ENCODE results near the gene COL4A2.
A peak's percentile ranks its signal among the peaks of the same experiment; 100 is the strongest.

COL4A2 gene

DNA sequence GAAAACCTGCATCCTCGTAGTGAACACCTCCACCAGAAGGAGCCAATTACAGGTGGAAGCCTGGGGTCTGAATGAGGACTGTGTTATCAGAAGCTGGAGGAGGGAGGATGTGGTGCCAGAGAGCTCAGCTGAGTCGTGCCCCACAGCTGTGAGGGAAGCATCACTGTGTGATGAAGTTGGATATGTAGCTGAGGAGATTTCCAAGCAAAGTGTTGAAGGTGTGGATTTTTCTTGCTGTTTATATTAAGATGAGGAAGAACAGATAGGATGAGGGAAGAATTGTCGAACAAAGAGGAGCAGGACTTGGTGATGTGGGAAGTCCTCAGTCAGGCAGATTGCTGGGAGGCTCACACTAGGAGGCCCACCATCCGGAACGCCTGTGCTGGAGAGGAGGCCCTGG is 250.0 kb downstream of the COL4A2 start:
- Mint-ChIP-seq H3K9me3 (peaks cover 7% of the 10 kb centered on the region), H3K4me3 (no peak overlapping the region), H3K27ac (peak overlapping the region; percentile 34), H3K36me3 (peaks cover 26% of the 10 kb centered on the region), H3K4me1 (peaks cover 37% of the 10 kb centered on the region), H3K27me3 (no peaks in the 10 kb centered on the region)
- ATAC-seq: no peak

DNA sequence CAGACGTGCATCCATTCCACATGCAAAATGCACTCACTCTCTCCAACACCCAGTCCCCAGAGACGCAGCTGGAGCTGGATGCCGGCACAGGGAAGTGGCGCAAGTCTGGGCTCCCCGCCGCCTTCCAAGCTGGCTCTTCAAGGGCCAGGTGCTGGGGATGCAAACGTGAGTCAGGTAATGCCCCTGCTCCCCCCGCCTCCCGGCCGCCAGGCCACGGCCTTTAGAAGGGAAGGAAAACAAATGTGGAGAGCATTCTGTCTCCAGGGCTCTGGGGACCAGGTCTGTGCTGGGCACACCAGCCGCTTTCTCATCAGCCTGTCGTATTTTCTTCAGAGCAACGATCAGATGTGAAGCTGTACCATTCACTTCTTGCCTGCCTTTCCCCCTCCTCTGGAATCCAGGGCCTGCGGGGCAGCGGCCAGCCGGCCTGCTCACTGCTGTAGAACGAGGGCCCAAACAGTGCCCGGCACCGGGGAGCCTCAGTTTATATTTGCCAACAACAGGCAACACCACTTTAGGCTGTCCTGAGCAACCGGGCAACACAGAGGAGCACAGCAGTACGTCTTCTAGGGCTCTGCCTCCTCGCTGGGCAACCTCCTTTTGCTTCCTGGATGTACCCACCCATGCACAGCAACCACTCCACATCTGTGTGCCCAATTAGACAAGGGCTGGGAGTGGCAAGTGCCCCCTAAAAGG is 250.7 kb downstream of the COL4A2 start:
- Mint-ChIP-seq H3K27me3 (no peaks in the 10 kb centered on the region), H3K4me3 (no peak overlapping the region), H3K4me1 (peaks cover 44% of the 10 kb centered on the region), H3K9me3 (peaks cover 7% of the 10 kb centered on the region), H3K27ac (no peak overlapping the region), H3K36me3 (peaks cover 26% of the 10 kb centered on the region)
- ATAC-seq: no peak

DNA sequence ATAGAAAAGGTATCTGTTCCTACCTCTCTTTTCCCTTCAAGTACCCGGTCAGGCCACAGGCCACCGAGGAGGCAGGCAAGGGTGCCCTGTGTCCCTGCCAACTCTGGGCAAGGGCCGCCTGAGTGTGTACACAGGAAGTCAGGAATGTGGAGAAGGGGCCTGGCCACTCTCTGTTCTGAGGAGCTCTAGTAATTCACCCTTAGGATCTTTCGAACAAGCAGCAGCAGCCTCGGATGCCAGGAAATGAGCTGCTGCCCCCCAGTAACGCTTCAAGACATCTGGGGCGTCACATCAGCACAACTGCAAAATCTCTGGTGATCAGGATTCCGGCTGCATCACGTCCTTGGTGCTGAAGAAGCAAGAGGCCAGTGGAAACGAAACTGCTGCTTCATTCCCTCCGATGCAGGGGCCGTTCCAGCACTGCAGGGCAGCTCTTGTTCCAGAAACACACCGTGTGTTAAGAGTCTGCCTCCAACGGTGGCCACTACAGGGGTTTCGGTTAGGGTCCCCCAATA is 252.4 kb downstream of the COL4A2 start:
- ATAC-seq: no peak
- Mint-ChIP-seq H3K36me3 (peaks cover 26% of the 10 kb centered on the region), H3K27ac (peak overlapping the region; percentile 80), H3K9me3 (peaks cover 7% of the 10 kb centered on the region), H3K27me3 (no peaks in the 10 kb centered on the region), H3K4me3 (no peak overlapping the region), H3K4me1 (peaks cover 52% of the 10 kb centered on the region)

DNA sequence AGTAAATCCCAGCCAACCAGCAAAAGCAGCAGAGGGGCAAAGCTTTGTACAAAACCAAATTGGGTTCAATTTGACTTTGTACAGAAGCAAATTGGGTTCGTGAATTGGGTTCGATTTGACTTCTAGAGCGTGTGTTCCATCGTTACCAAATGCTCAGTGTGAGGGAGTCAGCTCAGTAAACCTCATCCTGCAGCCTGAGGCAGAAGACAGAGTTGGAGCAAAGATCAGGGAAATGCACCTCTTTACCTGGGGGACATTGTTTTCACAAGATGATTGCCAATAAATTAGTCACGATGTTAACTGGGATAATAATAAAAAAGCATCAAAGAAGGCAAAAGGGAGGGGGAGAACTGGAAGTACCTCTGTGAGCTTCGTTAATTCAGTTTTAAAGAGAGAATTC is 252.9 kb downstream of the COL4A2 start:
- Mint-ChIP-seq H3K4me3 (peak overlapping the region; percentile 54), H3K9me3 (peaks cover 7% of the 10 kb centered on the region), H3K27me3 (no peaks in the 10 kb centered on the region), H3K27ac (peak overlapping the region; percentile 80), H3K4me1 (peaks cover 54% of the 10 kb centered on the region), H3K36me3 (peaks cover 26% of the 10 kb centered on the region)
- ATAC-seq: no peak

DNA sequence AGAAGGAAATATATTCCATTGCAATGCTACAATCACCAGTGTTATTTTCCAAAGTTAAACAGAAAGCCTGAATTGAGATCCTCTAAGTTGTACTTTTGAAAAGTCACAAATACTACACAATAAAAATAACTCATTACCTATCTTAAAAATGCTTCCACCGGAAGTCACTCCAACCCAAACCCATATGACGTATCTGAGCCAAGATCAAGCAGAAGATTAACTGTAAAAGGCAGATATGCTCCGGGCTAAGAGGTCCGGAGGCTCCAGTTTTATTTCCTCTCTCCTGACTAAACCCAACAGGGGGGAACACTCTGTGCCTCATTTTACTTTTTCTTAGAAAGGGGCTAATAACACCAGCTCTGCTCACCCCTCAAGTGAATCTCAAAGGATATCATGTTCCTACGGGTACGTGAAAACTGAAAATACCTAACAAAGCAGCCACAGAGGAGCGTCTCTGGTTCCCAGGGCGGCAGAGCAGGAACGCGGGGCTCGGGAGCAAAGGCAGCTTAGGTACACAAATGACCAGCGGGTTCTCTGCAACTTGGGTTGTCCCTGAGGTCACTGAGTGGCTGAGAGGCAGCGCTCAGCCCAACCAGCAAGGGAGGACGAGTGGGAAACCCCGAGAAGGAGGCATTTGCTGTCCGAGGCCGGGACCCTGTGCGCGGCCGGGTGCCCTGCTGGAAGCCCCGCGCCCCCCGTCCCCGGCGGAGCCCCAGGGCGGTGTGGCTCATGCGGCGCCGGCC is 253.7 kb downstream of the COL4A2 start:
- H3K36me3 Mint-ChIP-seq: peaks cover 19% of the 10 kb centered on the region
- peaks cover 48% of the 10 kb centered on the region for H3K4me1 Mint-ChIP-seq
- H3K4me3 Mint-ChIP-seq: peak overlapping the region; percentile 81
- no peak for ATAC-seq
- H3K9me3 Mint-ChIP-seq: peaks cover 7% of the 10 kb centered on the region
- H3K27ac Mint-ChIP-seq: peak overlapping the region; percentile 80
- H3K27me3 Mint-ChIP-seq: no peaks in the 10 kb centered on the region

DNA sequence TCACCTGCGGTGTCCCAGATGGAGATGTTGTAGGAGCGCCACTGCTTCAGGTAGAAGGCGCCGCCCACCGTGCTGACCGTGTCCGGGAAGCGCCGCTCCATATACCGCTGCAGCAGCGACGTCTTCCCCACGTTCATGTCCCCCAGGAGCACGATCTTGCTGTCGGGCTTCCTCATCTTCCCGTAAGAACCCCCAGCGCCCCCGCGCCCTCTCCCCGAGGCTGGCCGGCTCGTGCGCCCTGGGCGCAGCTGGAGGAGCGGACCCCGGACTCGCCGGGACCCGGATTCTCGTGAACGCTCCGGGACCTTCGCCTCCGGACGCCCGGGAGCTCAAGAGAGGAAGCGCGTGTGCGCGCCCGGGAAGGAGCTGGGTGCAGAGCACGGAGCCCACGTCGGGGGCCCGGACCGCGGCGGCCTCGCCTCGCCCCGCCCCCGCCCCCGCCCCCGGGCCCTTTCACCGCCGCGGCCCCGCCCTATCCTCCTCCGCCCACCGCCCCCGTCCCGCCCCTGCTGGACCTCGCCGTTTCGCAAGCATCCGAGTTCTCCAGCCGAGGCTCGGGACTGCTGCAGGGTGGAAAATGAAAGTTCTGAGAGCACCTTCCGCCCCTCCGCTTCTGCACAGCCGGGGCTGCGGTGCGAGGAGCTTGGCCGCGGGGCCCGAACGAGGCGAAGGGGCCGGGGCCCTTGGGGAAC is 254.4 kb downstream of the COL4A2 start, which contains the start of gene RAB20:
Gene RAB20 (minus strand): TSS at position 379 of the 692 bp plus-strand sequence. CDS start 203 bp downstream, at position 176.
- Mint-ChIP-seq H3K4me3 (peak within 1 kb of the TSS; percentile 94), H3K36me3 (peaks cover 16% of the 10 kb centered on the region), H3K4me1 (peaks cover 41% of the 10 kb centered on the region), H3K27ac (peak within 1 kb of the TSS; percentile 80), H3K9me3 (peaks cover 7% of the 10 kb centered on the region), H3K27me3 (no peaks in the 10 kb centered on the region)
- peak; percentile 83 for ATAC-seq

GRCh38 chr13:110562036-110562597 is 255.0 kb downstream of the COL4A2 start:
- H3K36me3 Mint-ChIP-seq: peaks cover 10% of the 10 kb centered on the region
- H3K4me3 Mint-ChIP-seq: peak overlapping the region; percentile 94
- peaks cover 35% of the 10 kb centered on the region for H3K4me1 Mint-ChIP-seq
- peaks cover 4% of the 10 kb centered on the region for H3K27me3 Mint-ChIP-seq
- peak overlapping the region; percentile 80 for H3K27ac Mint-ChIP-seq
- no peak for ATAC-seq
- H3K9me3 Mint-ChIP-seq: peaks cover 1% of the 10 kb centered on the region

All from stimulated activated memory B cell treated with anti-CD40 and anti-IgM and Interleukin-4, amounts not matched to agents 10 μg/mL and 1 μg/mL and 100 μg/mL, for 72 hours (primary cell).